Renal cortex interstitium (tissue), 11 donors: ENCODE measurements around the gene LTV1. TPM values are rescaled to one million over a fixed set of nuclear protein-coding genes. Genes with fewer than 3 reads are reported as not detected.
A peak's percentile ranks its signal among the peaks of the same experiment; 100 is the strongest.
"Not testable (repeated sequence)": the region's sequence is repeated elsewhere in the genome, so short reads cannot be mapped to it uniquely, and the experiment has no call there.

Source experiments
- DNase-seq, 11 donors: peaks; one replicate each; pipeline ENCODE4 v3.0.0-alpha.2; 2013; ENCODE audit warnings: low read depth in 9 of 11, low spot score in 4 of 11; ENCODE audit errors: extremely low read depth in 1 of 11
- polyA plus RNA-seq, 3 donors: library from polyadenylated mRNA; unstranded; fragments of 120-200 nt; gene quantifications; one replicate each; pipeline ENCODE4 v1.2.1, GENCODE V29; 2013; ENCODE audit not compliant: insufficient read length in 3 of 3

The LTV1 gene
- polyA plus RNA-seq, 3 donors, result 34.4 to 46.4 (median 38.9) TPM

- DNase-seq, result not testable (repeated sequence)
These were observed 31.4 kb downstream of the LTV1 start for GRCh38 chr6:143874503-143874902.

DNA sequence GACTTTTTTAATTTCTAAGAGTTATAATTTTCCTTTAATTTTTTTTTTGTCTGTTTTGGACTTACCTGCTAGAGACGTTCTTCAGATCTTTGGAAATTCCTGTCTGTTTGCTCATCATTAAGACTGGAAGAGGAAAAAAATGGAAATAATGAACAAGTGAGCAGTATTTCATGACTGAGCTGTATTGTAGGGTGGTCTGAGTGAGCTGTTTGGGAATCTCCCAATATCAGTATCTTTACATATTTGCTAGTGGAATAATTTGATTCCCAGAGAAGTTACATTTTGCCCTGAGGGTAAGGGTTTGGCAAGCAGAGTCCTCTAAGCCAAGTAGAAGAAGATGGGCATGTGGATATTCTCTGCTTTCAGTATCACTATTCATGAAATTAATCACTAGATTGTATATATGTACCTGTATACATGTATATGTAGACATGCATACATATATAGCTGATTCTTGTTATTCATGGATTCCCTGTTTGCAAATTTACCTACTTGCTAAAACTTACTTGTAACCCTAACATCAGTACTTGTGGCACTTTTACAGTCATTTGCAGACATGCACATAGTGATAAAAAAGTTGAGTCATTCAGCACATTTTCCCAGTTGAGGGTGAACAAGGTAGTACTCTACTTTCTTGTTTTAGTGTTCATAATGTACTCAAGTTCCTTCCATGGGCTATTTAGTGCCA lies 34.6 kb downstream of the LTV1 start:
- DNase-seq, result no peak

DNA sequence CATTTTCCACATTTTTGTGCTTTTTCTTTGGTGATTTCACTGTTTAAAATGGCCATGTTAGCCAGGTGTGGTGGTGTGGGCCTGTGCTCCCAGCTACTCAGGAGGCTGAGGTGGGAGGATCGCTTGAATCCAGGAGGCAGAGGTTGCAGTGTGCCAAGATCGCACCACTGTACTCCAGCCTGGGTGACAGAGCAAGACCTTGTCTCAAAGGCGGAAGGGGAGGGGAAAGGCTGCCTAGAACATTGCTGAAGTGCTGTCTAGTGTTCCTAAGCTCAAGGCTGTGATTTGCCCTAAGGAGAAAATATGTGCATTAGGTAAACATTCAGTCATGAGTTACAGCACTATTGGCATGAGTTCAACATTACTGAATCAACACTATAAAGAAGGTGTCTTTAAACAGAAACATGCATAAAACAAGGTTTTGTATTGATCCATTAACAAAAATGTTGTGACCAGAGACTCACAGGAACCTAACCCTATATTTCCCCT lies 35.2 kb downstream of the LTV1 start:
- no peak for DNase-seq

DNA sequence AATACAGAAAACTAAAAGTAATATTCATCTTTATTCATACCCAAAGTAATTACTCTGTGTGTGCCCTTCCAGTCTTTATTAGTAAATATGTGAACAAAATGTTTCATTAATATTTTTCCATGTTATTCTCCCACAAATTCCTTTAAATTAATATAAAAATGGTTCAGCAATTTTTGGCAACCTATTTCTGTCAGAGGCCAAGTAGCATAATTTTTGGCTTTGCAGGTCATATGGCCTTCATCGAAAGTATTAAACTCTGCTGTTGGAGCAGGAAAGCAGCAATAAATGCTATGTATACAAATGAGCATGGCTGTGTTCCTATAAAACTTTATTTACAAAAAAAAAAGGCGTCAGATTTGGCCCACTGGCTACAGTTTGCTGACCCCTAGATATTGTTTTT lies 37.3 kb downstream of the LTV1 start:
- DNase-seq, result no peak

DNA sequence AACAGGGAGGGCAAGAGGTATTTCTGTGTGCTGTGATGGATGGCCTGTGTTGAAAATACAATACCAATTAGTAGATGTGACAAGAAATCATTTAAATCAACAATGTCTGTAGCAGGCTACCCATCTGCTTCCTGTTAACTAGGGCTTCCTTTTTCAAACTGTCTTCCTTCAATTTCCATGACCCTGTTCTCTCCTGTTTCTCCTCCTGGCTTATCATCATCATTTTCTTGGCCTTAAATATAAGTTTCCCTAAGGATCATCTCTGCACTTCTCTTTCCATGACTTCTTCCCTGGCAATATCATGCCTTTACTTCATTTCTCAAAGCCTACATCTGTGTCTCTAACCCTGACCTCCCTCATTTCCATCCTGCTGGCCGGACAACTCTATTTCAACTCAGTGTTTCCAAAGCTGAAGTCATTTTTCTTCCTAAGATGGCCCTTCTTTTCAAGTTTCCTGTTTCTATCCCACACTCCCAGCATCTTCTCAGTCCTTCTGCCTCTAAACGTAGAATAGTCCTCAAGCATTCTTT lies 39.3 kb downstream of the LTV1 start:
- DNase-seq, result no peak

GRCh38 chr6:143884216-143884900 lies 41.2 kb downstream of the LTV1 start:
- no peak for DNase-seq

- no peak for DNase-seq
These were observed 42.0 kb downstream of the LTV1 start for GRCh38 chr6:143885116-143885515.

DNA sequence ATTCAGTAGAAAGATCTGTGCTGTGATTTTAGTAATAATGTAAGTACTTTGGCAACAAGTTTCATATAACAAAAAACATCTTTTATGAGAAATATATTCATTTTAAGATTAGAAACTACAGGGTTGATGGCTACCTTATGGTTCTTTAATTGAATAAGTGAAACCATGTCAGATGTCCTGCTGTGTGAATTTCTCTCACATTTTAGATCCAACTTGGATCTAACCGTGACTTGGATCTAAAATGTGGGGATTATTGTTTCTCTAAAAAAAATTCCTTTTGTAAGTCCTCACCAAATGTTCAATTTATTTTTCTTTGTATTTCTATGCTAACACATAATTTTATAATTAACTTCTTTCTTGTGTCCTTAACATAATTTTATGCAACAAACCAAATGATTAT lies 51.5 kb downstream of the LTV1 start:
- DNase-seq, result no peak

GRCh38 chr6:143896126-143896860 lies 53.2 kb downstream of the LTV1 start:
- no peak for DNase-seq

- DNase-seq, result no peak
These were observed 57.2 kb downstream of the LTV1 start for GRCh38 chr6:143900358-143900757.

DNA sequence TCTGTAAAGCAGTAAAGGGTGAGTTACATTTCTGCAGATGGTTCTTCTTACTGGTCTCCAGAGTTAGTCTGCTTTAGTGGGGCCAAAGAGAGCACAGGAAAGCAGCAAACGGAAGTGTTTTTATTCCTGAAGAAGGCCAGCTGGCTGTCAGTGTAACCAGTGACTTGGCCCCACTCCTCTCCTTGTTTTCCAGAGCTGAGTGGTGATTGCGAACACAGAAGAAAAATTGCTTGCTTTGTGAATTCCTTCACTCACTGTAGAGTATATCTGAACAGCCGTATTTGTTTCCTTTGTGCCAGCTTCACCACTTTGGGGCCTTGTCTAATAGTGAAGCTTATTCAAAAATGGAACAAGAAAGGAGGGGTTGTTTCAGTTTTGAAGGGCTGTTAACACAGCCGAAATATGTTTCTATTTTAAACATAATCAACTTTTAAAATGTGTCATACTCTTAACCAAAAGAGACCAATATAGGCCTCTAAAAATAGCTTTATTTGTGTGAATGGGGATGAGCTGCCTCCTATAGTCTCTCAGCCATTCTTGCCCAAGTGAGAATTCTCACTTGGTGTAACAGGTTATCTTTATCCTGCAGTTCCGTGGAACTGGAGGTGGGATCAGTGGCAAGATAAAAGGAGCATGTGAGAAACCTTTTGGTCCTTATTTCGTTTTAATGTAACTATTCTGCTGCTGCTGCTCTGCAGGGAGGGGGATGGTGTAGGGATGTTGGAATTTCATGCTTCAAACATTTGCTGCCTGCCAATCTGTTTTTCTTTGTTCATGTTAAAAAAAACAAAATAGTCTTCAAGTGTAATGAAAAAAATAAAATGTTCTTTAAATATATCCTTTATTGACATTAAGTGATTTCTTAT lies 59.0 kb downstream of the LTV1 start:
- DNase-seq, result peak; percentile 66 to 89 (median 78)

DNA sequence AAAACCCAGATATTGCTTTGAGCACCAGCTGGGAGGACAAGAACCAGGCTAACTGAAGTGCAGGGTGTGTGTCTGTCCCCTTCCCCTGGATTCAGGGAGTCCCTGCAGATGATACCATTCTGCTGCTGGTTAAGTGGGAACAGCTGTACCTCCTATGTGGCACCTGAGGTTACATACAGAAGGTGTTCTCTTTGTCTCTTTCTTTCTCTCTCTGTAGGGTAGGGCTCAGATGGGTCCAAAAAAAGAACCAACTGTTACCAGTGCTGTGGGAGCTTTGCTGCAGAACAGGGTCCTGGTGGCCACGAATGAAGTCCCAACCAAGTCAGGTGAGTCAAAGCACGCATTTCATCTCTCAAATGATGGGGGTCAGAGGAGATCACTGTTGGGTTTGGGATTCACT lies 59.7 kb downstream of the LTV1 start:
- no peak for DNase-seq

DNA sequence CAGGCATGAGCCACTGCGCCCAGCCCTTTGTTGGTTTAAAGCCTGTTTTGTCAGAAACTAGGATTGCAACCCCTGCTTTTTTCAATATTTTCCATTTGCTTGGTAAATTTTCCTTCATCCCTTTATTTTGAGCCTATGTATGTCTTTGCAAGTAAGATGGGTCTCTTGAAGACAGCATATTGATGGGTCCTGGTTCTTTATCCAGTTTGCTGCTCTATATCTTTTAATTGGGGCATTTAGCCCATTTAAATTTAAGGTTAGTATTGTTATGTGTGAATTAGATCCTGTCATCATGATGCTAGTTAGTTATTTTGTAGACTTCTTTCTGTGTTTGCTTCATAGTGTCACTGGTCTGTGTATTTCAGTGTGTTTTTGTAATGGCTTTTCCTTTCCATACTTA lies 67.9 kb downstream of the LTV1 start:
- DNase-seq, result no peak

- DNase-seq, result no peak
These were observed 69.5 kb downstream of the LTV1 start for GRCh38 chr6:143912671-143913070.

Other genes starting within 250 kb of the LTV1 start
- 10 to 100 TPM; 31.0 to 36.4 (median 31.3) TPM for gene PHACTR2, start 165.4 kb upstream of the LTV1 start, polyA plus RNA-seq
- gene ZC2HC1B, start 21.1 kb downstream of the LTV1 start, polyA plus RNA-seq, result not detected
- 100 to 1,000 TPM in 1 of 3 donors, 10 to 100 TPM in 2; 84.6 to 119 (median 88.3) TPM for gene PLAGL1, start 164.9 kb downstream of the LTV1 start, polyA plus RNA-seq